Fibroblast of lung (primary cell): Measurements from ENCODE around the gene EIF1AY.

Source experiments
- CTCF ChIP-seq, 2 donors: IDR thresholded peaks in 1 of 2; conservative IDR thresholded peaks in 1 of 2; 1 replicate in 1 of 2; 2 replicates in 1 of 2; pipeline ENCODE4 v1.5.1; 2011 to 2012; ENCODE audit warnings: low read length in 2 of 2, control low read depth in 1 of 2, inconsistent platforms in 1 of 2, low read depth in 1 of 2, mild to moderate bottlenecking in 1 of 2
- EZH2 ChIP-seq: IDR thresholded peaks from 2 replicates; pipeline ENCODE4 v1.5.1; 2012; ENCODE audit warnings: low read length, control low read depth, mild to moderate bottlenecking; ENCODE audit errors: missing control alignments

DNA sequence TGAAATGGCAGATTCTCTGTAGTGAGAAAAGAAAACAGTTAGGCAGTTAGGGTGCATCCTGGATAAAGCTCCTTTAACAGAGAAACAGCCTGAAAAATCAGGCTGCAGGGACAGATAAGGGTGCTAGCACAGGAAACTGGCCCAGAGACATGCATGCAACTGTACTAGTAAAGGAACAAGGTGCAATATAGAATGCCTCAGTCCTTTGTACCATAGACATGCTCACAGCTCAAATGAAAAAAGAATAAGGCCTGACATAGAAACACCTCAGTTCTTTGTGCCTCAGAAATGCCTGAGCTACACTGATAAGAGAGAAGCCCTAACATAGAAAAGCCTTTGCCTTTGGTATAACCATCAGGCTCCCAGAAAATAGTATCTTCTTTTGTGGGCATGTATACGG lies 37.4 kb upstream of the EIF1AY start:
- TF ChIP-seq EZH2 (no peak), CTCF (conservative IDR thresholded peaks at IDR 0.05 in 1 of 2, IDR thresholded peaks at IDR 0.05 in 1 of 2; ENCODE audit: low read depth in 1 of 2, low read length in 2 of 2) (no peak)
